ENCODE results near the gene SSNA1.

DNA sequence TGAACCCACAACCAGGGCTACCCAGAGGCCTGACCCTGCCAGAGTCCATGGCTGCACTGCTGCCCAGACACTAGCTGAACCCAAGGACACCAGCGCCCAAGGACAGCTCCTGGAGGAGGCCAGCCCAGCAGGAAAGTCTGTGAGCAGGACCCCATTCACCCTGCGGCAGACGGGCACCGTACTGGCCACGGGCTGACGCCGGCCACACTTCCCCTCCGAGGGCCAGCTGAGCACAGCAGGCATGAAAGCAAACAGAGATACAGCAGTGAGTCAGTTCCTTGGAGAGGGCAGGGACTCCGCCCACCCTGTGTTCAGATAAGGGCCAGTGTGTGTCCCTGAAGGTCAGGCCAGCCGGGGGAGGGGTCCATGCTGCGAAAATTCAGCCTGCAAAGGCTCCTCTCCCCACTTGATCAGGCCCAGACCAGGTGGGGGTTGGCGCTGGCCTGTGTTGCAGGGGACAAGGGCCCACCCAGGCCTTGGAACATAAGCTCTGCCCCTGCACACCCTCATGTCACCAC, 30.3 kb downstream of the SSNA1 start:
- TF ChIP-seq, protein P1, sequence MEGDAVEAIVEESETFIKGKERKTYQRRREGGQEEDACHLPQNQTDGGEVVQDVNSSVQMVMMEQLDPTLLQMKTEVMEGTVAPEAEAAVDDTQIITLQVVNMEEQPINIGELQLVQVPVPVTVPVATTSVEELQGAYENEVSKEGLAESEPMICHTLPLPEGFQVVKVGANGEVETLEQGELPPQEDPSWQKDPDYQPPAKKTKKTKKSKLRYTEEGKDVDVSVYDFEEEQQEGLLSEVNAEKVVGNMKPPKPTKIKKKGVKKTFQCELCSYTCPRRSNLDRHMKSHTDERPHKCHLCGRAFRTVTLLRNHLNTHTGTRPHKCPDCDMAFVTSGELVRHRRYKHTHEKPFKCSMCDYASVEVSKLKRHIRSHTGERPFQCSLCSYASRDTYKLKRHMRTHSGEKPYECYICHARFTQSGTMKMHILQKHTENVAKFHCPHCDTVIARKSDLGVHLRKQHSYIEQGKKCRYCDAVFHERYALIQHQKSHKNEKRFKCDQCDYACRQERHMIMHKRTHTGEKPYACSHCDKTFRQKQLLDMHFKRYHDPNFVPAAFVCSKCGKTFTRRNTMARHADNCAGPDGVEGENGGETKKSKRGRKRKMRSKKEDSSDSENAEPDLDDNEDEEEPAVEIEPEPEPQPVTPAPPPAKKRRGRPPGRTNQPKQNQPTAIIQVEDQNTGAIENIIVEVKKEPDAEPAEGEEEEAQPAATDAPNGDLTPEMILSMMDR (IDR thresholded peaks at IDR 0.05), result no peak
- no peak for TF ChIP-seq EP300 (IDR thresholded peaks at IDR 0.05)
- no peak for TF ChIP-seq POLR2A (IDR thresholded peaks at IDR 0.05)

All from tibial nerve (tissue), 4 donors.